ENCODE measurements around the gene POU6F2.

- TF ChIP-seq CTCF (IDR thresholded peaks at IDR 0.05) (no peak), POLR2A (IDR thresholded peaks at IDR 0.05) (no peak), POLR2AphosphoS5 (IDR thresholded peaks at IDR 0.05) (no peak), EP300 (IDR thresholded peaks at IDR 0.05) (no peak)
These were observed 260.6 kb downstream of the POU6F2 start for GRCh38 chr7:39238234-39238869.

Data from upper lobe of left lung (tissue), 4 donors.